GM10847 (cell line): Measurements from ENCODE around the gene ESRP2.

Source experiments
- POLR2A ChIP-seq: IDR thresholded peaks from 2 replicates; pipeline ENCODE4 v1.6.1; 2011; ENCODE audit not compliant: insufficient read length; ENCODE audit errors: extremely low read depth

The ESRP2 gene

GRCh38 chr16:68219725-68220351 lies 16.1 kb downstream of the ESRP2 start:
- TF ChIP-seq POLR2A, result no peak

GRCh38 chr16:68217506-68217905 lies 18.4 kb downstream of the ESRP2 start:
- no peak for TF ChIP-seq POLR2A

GRCh38 chr16:68216240-68216639 lies 19.7 kb downstream of the ESRP2 start:
- no peak for TF ChIP-seq POLR2A

- TF ChIP-seq POLR2A, result no peak
Measured at GRCh38 chr16:68215302-68215701, 20.6 kb downstream of the ESRP2 start.

- no peak for TF ChIP-seq POLR2A
Measured at GRCh38 chr16:68214726-68215125, 21.2 kb downstream of the ESRP2 start.

- no peak for TF ChIP-seq POLR2A
Measured at GRCh38 chr16:68206245-68206644, 29.7 kb downstream of the ESRP2 start.

- TF ChIP-seq POLR2A, result no peak
Measured at GRCh38 chr16:68202091-68202519, 33.8 kb downstream of the ESRP2 start.

GRCh38 chr16:68200088-68200783 lies 35.7 kb downstream of the ESRP2 start:
- TF ChIP-seq POLR2A, result no peak

GRCh38 chr16:68197250-68197649 lies 38.7 kb downstream of the ESRP2 start:
- no peak for TF ChIP-seq POLR2A

GRCh38 chr16:68194251-68194650 lies 41.7 kb downstream of the ESRP2 start:
- no peak for TF ChIP-seq POLR2A

- TF ChIP-seq POLR2A, result no peak
Measured at GRCh38 chr16:68190736-68191510, 45.0 kb downstream of the ESRP2 start.

- TF ChIP-seq POLR2A, result no peak
Measured at GRCh38 chr16:68190081-68190480, 45.8 kb downstream of the ESRP2 start.

GRCh38 chr16:68188170-68188569 lies 47.8 kb downstream of the ESRP2 start:
- TF ChIP-seq POLR2A, result no peak

- no peak for TF ChIP-seq POLR2A
Measured at GRCh38 chr16:68187505-68187904, 48.4 kb downstream of the ESRP2 start.

- no peak for TF ChIP-seq POLR2A
Measured at GRCh38 chr16:68186877-68187276, 49.0 kb downstream of the ESRP2 start.

- no peak for TF ChIP-seq POLR2A
Measured at GRCh38 chr16:68183046-68183445, 52.9 kb downstream of the ESRP2 start.
